ENCODE results near the gene DCAF11.

The DCAF11 gene

GRCh38 chr14:24080142-24080530, 34.4 kb upstream of the DCAF11 start:
- TF ChIP-seq ZFX (IDR thresholded peaks at IDR 0.05), result no peak
- no peak for TF ChIP-seq CTCF (conservative IDR thresholded peaks at IDR 0.05)
- peak overlapping the region; percentile 62; the same call in 1 of the 2 replicates for H3K27ac ChIP-seq

GRCh38 chr14:24080888-24081738, 33.5 kb upstream of the DCAF11 start:
- no peak for TF ChIP-seq CTCF (conservative IDR thresholded peaks at IDR 0.05)
- peak; percentile 68; the same call in 1 of the 2 replicates for TF ChIP-seq ZFX (IDR thresholded peaks at IDR 0.05)

GRCh38 chr14:24081739-24082211, 32.8 kb upstream of the DCAF11 start:
- H3K27ac ChIP-seq, result peak overlapping the region; percentile 62

More at GRCh38 chr14:24080888-24081738, 33.5 kb upstream of the DCAF11 start:
- H3K27ac ChIP-seq, result peak overlapping the region; percentile 62

GRCh38 chr14:24082411-24083080, 32.0 kb upstream of the DCAF11 start:
- no peak overlapping the region for H3K27ac ChIP-seq
- no peak for TF ChIP-seq ZFX (IDR thresholded peaks at IDR 0.05)
- TF ChIP-seq CTCF (conservative IDR thresholded peaks at IDR 0.05), result no peak

More at GRCh38 chr14:24081739-24082211, 32.8 kb upstream of the DCAF11 start:
- TF ChIP-seq ZFX (IDR thresholded peaks at IDR 0.05), result no peak
- TF ChIP-seq CTCF (conservative IDR thresholded peaks at IDR 0.05), result no peak

GRCh38 chr14:24083462-24083861, 31.1 kb upstream of the DCAF11 start:
- TF ChIP-seq CTCF (conservative IDR thresholded peaks at IDR 0.05) (no peak), ZFX (IDR thresholded peaks at IDR 0.05) (no peak)
- no peak overlapping the region for H3K27ac ChIP-seq

- H3K27ac ChIP-seq, result no peak overlapping the region
- TF ChIP-seq ZFX (IDR thresholded peaks at IDR 0.05) (no peak), CTCF (conservative IDR thresholded peaks at IDR 0.05) (no peak)
Measured at GRCh38 chr14:24084440-24084839, 30.1 kb upstream of the DCAF11 start.

- H3K27ac ChIP-seq, result no peak overlapping the region
- TF ChIP-seq ZFX (IDR thresholded peaks at IDR 0.05), result no peak
- no peak for TF ChIP-seq CTCF (conservative IDR thresholded peaks at IDR 0.05)
Measured at GRCh38 chr14:24085215-24085614, 29.4 kb upstream of the DCAF11 start.
